Peyer's patch (tissue), 4 donors: ENCODE measurements around the gene NCAM2. TPM values are rescaled to one million over a fixed set of nuclear protein-coding genes. Genes with fewer than 3 reads are reported as not detected.

ENCODE experiments used
- DNase-seq, 3 donors: peaks; one replicate each; pipeline ENCODE4 v3.0.0-alpha.2; 2017 to 2019
- H3K27ac ChIP-seq, 4 donors: fragments of 200-600 bp; sonication (generic); one replicate each; pipeline ENCODE4 v1.5.1; 2016 to 2019
- H3K27me3 ChIP-seq, 2 donors: fragments of 200-600 bp; sonication (generic); one replicate each; pipeline ENCODE4 v1.5.1; 2019
- H3K36me3 ChIP-seq, 3 donors: fragments of 200-600 bp; sonication (generic); one replicate each; pipeline ENCODE4 v1.5.1; 2016 to 2019
- H3K4me1 ChIP-seq, 4 donors: fragments of 200-600 bp; sonication (generic); one replicate each; pipeline ENCODE4 v1.5.1; 2016 to 2019
- H3K4me3 ChIP-seq, 4 donors: fragments of 200-600 bp; sonication (generic); 1 replicate in 3 of 4; 2 replicates in 1 of 4; pipeline ENCODE4 v1.5.1; 2016 to 2019; ENCODE audit warnings: mild to moderate bottlenecking in 1 of 4
- H3K9me3 ChIP-seq, 4 donors: fragments of 200-600 bp; sonication (generic); one replicate each; pipeline ENCODE4 v1.5.1; 2016 to 2019; ENCODE audit warnings: mild to moderate bottlenecking in 1 of 4
- CTCF ChIP-seq, 6 experiments: fragments of 450-650 bp in 4 of 6; fragments of 200-600 bp in 2 of 6; sonication (generic) in 1 of 6; IDR thresholded peaks; one replicate each; pipeline ENCODE4 v1.5.1; 2017 to 2019; ENCODE audit warnings: antibody characterized with exemption in 6 of 6, mild to moderate bottlenecking in 3 of 6, moderate library complexity in 1 of 6
- POLR2A ChIP-seq, 2 donors: fragments of 450-650 bp; IDR thresholded peaks; one replicate each; pipeline ENCODE4 v1.5.1; 2017; ENCODE audit warnings: antibody characterized with exemption in 2 of 2, mild to moderate bottlenecking in 2 of 2, moderate library complexity in 2 of 2
- total RNA-seq, 4 donors: library from RNA; depleted of rRNA; stranded (reverse); fragments of >200 nt; gene quantifications; one replicate each; pipeline ENCODE4 v1.1.0, GENCODE V29; 2016

NCAM2 gene
- total RNA-seq = 1 to 10 TPM in 1 of 4 donors, under 1 TPM in 3; 0.13 to 5.8 (median 0.60) TPM

DNA sequence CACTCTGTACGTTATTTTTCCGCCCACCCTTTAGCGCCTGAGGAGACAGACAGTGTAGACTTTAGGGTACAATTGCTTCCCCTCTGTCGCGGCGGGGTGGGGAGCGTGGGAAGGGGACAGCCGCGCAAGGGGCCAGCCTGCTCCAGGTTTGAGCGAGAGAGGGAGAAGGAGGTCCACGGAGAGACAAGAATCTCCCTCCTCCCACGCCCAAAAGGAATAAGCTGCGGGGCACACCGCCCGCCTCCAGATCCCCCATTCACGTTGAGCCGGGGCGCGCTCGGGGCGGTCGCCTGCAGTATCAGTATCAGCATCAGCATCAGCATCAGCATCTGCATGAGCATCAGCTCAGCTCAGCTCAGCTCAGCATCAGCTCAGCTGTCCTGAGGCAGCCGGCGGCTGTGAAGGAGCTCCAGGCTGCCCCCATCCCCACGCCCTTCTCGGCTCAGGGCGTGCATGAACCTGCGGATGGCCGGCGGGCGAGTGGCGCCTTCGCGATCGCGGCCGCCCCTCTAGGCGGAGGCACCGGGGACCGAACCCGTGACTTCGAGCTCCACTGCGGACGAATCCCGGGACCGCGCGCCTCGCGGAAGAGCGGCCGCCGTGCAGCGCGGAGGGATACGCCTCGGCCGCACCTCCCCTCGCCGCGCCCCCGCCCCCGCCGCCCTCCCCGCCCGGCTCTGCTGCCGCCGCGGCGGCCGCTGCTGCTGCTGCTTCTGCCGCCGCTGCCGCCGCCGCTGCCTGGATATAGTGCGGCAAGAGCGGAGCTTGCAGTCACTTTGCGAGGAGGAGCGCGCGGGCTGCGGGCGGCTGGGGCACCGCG lies at the start of gene NCAM2:
TSS of gene NCAM2 (plus strand) at position 774 of the 820 bp plus-strand sequence.
- Histone ChIP-seq H3K4me1 (no peaks in the 10 kb centered on the region), H3K36me3 (no peaks in the 10 kb centered on the region), H3K27ac (no peak within 1 kb of the TSS), H3K27me3 (no peaks in the 10 kb centered on the region), H3K4me3 (peak within 1 kb of the TSS; percentile 27 to 51 (median 42)), H3K9me3 (no peaks in the 10 kb centered on the region)
- TF ChIP-seq POLR2A (IDR thresholded peaks at IDR 0.05) (no peak), CTCF (IDR thresholded peaks at IDR 0.05) (no peak)
- peak in 2 of 3 donors; percentile 57 to 61 for DNase-seq

DNA sequence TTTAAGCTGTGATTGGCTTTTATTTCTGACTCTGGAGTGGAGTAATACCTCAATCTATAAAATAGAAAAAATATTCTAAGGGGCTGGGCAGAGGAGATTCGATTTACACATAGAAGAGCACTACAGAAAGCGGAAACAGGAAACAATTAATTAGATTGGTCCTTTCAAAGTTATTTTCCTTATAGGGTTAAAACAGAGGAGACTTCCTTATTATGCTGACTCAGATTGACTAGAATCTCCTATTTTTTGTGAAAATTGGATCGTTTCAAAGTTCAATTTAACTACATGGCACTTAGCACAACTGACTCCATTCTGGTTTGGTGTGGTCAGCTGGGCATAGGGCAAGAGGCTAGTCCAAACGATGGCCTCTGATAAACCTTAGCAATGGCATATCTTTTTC lies 48.3 kb upstream of the NCAM2 start:
- no peaks in the 10 kb centered on the region for H3K9me3 ChIP-seq
- DNase-seq = no peak
- H3K4me1 ChIP-seq = no peaks in the 10 kb centered on the region
- no peak overlapping the region for H3K27ac ChIP-seq
- no peaks in the 10 kb centered on the region for H3K27me3 ChIP-seq
- H3K36me3 ChIP-seq = no peaks in the 10 kb centered on the region
- no peak for TF ChIP-seq CTCF (IDR thresholded peaks at IDR 0.05)
- no peak for TF ChIP-seq POLR2A (IDR thresholded peaks at IDR 0.05)
- H3K4me3 ChIP-seq = no peak overlapping the region

DNA sequence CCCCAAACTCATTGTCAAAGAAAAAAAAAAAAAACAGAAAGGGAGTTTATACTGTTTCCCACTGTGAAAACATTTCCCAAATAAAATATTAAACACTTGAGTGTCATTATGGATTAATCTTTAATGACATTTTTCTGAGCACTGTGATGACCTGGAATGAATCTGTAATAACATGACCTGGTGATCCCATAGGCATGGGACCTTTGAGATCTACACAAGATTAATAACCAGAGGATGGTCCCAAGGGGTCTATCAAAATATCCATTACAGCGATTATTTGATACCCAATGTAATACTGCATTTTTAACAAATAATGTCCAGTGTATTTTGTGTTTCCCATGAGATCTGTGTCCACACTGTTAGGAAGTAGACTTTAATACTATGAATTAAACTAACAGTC lies 32.4 kb upstream of the NCAM2 start:
- TF ChIP-seq CTCF (IDR thresholded peaks at IDR 0.05) (no peak), POLR2A (IDR thresholded peaks at IDR 0.05) (no peak)
- Histone ChIP-seq H3K27me3 (no peaks in the 10 kb centered on the region), H3K27ac (no peak overlapping the region), H3K4me1 (no peaks in the 10 kb centered on the region), H3K9me3 (no peaks in the 10 kb centered on the region), H3K36me3 (no peaks in the 10 kb centered on the region), H3K4me3 (no peak overlapping the region)
- DNase-seq = no peak

- H3K27ac ChIP-seq = no peak overlapping the region
- H3K27me3 ChIP-seq = no peaks in the 10 kb centered on the region
- TF ChIP-seq POLR2A (IDR thresholded peaks at IDR 0.05) (no peak), CTCF (IDR thresholded peaks at IDR 0.05) (no peak)
- no peaks in the 10 kb centered on the region for H3K36me3 ChIP-seq
- no peak overlapping the region for H3K4me3 ChIP-seq
- DNase-seq = no peak
- H3K4me1 ChIP-seq = no peaks in the 10 kb centered on the region
- H3K9me3 ChIP-seq = no peaks in the 10 kb centered on the region
These were observed 29.8 kb upstream of the NCAM2 start for GRCh38 chr21:20968391-20968790.

GRCh38 chr21:20970691-20971090 lies 27.5 kb upstream of the NCAM2 start:
- no peaks in the 10 kb centered on the region for H3K4me1 ChIP-seq
- TF ChIP-seq POLR2A (IDR thresholded peaks at IDR 0.05) (no peak), CTCF (IDR thresholded peaks at IDR 0.05) (no peak)
- no peak overlapping the region for H3K27ac ChIP-seq
- H3K27me3 ChIP-seq = no peaks in the 10 kb centered on the region
- no peaks in the 10 kb centered on the region for H3K36me3 ChIP-seq
- no peak for DNase-seq
- H3K9me3 ChIP-seq = no peaks in the 10 kb centered on the region
- H3K4me3 ChIP-seq = no peak overlapping the region
